ENCODE data around the gene NKAIN2. TPM values are rescaled to one million over a fixed set of nuclear protein-coding genes. Genes with fewer than 3 reads are reported as not detected.

NKAIN2 gene
- total RNA-seq, 1 experiment from 2014 or later = not detected

- no peak overlapping the region for H3K27ac ChIP-seq (ENCODE audit: low read depth, low read length)
- no peaks in the 10 kb centered on the region for H3K9me2 ChIP-seq (ENCODE audit: insufficient read depth)
- no TSS peak for BruUV-seq (replicated peaks)
- CTCF ChIA-PET = no interaction called here
- RAD21 ChIA-PET (ENCODE audit: low non-redundant PET in 1 of 2, low total read pairs in 2 of 2, uncharacterized antibody in 2 of 2, unreplicated experiment in 2 of 2) = no interaction called here
- no peaks in the 10 kb centered on the region for H3K4me1 ChIP-seq (ENCODE audit: control insufficient read depth in 1 of 2, insufficient read depth in 2 of 2, low read length in 2 of 2)
- H3K27me3 ChIP-seq (ENCODE audit: insufficient read depth, low read length) = peaks cover 5% of the 10 kb centered on the region; the same call in 1 of the 2 replicates
- ATAC-seq (no peak), DNase-seq (ENCODE audit: low read depth, low spot score) (no peak)
- no peak overlapping the region for H3K4me3 ChIP-seq (replicated peaks in 1 of 2; ENCODE audit: low read depth in 1 of 2, low read length in 2 of 2)
- H3K79me2 ChIP-seq (ENCODE audit: insufficient read depth, low read length) = no peaks in the 10 kb centered on the region
- H2AFZ ChIP-seq (ENCODE audit: low read depth, low read length, poor library complexity, severe bottlenecking) = no peak overlapping the region
- H3K4me2 ChIP-seq (ENCODE audit: low read length) = no peak overlapping the region
- POLR2A ChIA-PET = no interaction called here
- no peaks in the 10 kb centered on the region for H4K20me1 ChIP-seq (ENCODE audit: insufficient read depth)
- TF ChIP-seq POLR2AphosphoS5 (IDR thresholded peaks at IDR 0.05; ENCODE audit: low read depth, low read length) (no peak), FOSL1 (IDR thresholded peaks at IDR 0.05; ENCODE audit: low read depth) (no peak), SIN3A (IDR thresholded peaks at IDR 0.05; ENCODE audit: low read depth) (no peak), SRF (IDR thresholded peaks at IDR 0.05; ENCODE audit: low read depth) (no peak), POLR2A (IDR thresholded peaks at IDR 0.05; ENCODE audit: borderline replicate concordance, extremely low read depth, insufficient read depth, insufficient read length) (no peak), RAD21 (IDR thresholded peaks at IDR 0.05; ENCODE audit: low read depth) (no peak), ATF3 (IDR thresholded peaks at IDR 0.05) (no peak), ELF1 (IDR thresholded peaks at IDR 0.05; ENCODE audit: borderline replicate concordance, low read depth) (no peak)
- TF ChIP-seq, protein P1, sequence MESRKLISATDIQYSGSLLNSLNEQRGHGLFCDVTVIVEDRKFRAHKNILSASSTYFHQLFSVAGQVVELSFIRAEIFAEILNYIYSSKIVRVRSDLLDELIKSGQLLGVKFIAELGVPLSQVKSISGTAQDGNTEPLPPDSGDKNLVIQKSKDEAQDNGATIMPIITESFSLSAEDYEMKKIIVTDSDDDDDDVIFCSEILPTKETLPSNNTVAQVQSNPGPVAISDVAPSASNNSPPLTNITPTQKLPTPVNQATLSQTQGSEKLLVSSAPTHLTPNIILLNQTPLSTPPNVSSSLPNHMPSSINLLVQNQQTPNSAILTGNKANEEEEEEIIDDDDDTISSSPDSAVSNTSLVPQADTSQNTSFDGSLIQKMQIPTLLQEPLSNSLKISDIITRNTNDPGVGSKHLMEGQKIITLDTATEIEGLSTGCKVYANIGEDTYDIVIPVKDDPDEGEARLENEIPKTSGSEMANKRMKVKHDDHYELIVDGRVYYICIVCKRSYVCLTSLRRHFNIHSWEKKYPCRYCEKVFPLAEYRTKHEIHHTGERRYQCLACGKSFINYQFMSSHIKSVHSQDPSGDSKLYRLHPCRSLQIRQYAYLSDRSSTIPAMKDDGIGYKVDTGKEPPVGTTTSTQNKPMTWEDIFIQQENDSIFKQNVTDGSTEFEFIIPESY (IDR thresholded peaks at IDR 0.05; ENCODE audit: extremely low read depth, insufficient replicate concordance, low read length) = no peak
- no peaks in the 10 kb centered on the region for H3K36me3 ChIP-seq (ENCODE audit: control insufficient read depth in 1 of 2, insufficient read depth in 2 of 2, low read length in 2 of 2)
- intact Hi-C loops (cut with micrococcal nuclease) = no loop called here
- no peaks in the 10 kb centered on the region for H3K9me3 ChIP-seq (ENCODE audit: control insufficient read depth in 1 of 2, insufficient read depth in 1 of 2, low read depth in 1 of 2, low read length in 2 of 2)
- H3K9ac ChIP-seq (ENCODE audit: low read length) = no peak overlapping the region
Observed at GRCh38 chr6:124487623-124488431, 684.2 kb downstream of the NKAIN2 start.
